Eye (tissue), 1 donor: ENCODE results near the gene RAPGEF1.
"Not testable (repeated sequence)": the region's sequence is repeated elsewhere in the genome, so short reads cannot be mapped to it uniquely, and the experiment has no call there.

Experiments used
- DNase-seq: peaks from one replicate; pipeline ENCODE4 v3.0.0-alpha.2; 2015

RAPGEF1 gene

DNA sequence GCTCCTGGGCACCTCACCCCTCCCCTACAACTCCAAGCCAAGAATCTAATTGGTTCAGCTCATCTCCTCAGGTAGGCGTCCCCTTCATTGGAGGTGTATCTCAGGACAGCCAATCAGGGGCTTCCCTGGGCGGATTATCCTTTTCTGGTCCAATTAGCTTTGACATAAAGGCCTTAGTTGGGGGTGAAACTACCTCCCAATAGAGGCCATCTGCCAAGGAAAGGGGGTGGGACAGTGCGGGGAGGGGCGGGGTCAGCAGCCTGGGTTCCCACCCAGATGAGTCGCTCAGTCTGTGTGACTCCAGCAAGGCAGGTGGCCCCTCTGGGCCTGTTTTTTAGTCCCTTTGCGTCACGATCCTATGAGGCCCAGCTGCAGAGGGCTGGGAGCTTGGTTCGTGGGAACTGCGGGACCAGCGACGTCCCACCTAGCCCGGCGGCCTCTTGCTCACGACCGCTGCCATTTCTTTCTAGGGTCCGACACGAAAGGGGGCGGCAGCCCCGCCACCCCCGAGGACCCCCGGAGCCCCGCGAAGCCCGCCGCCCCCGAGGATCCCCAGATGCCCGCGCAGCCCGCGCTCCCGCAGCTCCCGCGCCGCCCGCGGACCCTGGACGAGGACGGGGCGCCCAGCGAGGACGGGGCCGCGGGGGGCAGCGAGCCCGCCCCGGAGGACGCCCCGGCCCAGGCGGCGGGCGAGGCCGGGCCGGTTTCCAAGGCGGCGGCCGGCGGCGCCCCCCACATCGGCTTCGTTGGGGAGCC, 185.6 kb downstream of the RAPGEF1 start:
- DNase-seq: no peak

DNA sequence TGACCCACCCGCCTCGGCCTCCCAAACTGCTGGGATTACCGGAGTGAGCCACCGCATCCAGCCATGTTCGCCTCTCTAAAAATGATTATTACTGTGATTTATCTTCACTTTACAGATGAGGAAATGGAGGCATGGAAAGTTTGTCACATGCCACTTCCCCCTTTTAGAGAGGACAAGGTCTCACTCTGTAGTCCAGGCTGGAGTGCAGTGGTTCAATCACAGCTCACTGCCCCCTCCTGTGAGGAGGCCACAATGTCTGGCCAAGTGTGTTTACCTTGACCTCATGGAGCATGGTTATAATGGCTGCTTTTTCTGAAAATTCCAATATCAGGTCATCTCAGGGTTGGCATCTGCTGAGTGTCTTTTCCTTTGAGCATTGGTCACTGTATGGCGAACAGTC, 187.8 kb downstream of the RAPGEF1 start:
- no peak for DNase-seq

DNA sequence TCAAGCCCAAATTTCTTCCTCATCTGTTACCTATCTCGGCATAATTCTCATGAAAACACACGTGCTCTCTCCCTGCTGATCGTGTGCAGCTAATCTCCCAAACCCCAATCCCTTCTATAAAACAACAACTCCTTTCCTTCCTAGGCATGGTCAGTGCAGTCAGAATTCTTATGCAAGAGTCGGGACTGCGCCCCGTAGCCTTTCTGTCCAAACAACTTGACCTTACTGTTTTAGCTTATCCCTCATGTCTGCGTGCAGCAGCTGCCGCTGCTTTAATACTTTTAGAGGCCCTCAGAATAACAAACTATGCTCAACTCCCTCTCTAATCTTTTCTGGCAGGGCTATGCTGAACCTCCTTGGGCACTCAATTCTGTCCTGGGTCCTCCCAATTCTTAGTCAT, 189.4 kb downstream of the RAPGEF1 start:
- DNase-seq: not testable (repeated sequence)

DNA sequence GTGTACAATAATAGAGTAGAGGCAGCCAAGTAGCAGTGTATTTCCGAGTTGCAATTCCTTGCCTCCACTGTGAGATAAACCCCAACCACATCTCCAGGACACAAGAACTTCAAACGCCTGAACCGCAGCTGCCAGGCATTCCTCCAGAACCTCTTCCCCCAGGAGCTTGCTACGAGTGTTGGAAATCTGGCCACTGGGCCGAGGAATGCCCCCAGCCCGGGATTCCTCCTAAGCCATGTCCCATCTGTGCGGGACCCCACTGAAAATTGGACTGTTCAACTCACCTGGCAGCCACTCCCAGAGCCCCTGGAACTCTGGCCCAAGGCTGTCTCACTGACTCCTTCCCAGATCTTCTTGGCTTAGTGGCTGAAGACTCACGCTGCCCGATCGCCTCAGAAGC, 190.7 kb downstream of the RAPGEF1 start:
- DNase-seq: not testable (repeated sequence)

DNA sequence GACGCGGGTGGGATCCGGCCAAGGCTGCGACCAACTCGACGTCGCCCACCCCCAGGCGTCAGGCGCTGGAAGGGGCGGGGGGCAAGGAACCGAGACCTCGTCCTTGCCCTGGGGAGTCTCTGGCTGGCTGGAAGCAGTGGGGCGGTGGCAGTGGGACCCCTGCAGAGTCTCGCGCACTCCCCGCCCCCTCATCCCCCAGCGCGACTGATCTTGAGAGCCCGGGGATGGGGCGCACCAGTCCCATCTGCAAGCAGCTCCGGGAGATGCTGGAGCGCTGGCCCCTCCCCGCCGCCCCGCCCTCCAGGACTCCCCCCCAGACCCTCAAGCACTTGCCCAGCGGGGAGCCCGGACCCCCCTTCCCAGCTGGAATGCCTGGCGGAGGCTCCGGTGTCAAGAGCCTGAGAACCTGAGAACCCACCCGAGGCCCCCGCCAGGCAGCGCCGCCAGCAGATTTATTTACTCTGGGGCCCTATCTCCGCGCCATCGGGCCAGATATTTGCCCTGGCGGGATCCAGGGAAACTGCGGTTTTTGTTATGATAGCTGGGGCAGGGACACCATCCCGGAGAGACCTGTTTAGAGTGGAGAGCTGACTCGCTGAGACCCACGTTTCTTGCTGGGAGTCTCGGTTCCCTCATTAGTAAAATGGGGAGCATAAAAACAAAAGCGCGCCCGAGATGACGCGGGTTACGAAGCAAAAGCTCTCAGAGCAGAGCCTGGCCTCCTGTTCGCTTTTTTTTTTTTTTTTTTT, 193.4 kb downstream of the RAPGEF1 start:
- DNase-seq: peak; percentile 76

DNA sequence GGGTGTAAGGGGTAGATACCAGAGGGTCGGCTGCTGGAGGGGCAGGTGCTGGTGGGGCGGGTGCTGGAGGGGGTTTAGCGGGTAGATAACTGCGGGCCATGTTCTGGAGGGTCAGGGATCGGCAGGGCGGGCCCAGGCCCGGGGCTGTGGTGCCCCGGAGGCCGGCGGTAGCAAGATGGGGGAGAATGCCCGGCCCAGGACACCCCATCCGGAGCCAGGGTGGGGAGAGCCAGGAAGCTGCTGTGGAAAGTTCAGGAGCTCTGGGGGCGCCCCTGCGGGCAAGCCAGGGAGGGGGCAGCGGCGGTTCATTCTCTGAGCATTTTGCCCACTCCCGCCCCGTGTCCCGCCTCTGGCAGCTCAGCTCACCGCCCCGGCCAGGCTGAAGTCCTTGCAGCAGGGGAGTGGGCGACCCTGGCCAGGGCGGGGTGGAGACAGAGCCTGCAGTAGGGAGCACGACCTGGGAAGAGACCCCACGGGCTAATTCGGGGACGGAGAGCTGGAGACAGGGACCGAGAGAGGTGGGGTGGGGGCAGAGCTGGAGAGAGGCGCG, 194.0 kb downstream of the RAPGEF1 start:
- peak; percentile 35 for DNase-seq

DNA sequence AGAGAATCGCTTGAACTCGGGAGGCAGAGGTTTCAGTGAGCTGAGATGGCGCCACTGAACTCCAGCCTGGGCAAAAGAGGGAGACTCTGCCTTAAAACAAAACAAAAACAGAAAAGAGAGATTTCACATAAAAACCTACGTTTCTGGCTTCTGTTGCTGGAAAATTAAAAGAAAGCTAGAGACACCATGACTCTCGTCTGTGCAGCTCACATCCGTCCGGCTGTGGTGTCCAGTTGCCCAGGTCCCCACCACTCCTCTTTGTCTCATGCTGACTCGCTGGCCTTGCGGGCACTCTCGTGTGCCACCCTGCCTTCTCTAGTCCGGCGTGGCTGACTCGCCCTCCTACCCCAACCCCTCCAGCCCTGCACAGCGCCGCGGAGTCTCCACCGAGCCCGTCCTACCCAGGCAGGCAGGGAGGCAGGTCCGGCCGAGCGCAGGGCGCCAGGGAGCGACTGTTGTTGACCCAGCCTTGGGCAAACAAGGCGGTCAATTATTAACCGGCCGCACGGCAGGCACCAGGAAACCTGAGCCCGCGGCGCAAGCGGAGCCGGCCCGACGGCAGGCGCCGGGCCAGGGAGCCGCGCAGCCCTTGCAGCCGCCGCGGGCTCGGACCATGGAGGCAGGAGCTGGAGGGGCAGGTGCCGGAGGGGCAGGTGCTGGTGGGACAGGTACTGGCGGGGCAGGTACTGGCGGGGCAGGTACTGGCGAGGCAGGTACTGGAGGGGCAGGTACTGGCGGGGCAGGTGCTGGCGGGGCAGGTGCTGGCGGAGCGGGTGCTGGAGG, 194.7 kb downstream of the RAPGEF1 start, which contains the start of gene PRRT1B:
TSS of gene PRRT1B (plus strand) at position 521 of the 783 bp plus-strand sequence. CDS start at position 614, 93 bp downstream.
- peak; percentile 42 for DNase-seq

DNA sequence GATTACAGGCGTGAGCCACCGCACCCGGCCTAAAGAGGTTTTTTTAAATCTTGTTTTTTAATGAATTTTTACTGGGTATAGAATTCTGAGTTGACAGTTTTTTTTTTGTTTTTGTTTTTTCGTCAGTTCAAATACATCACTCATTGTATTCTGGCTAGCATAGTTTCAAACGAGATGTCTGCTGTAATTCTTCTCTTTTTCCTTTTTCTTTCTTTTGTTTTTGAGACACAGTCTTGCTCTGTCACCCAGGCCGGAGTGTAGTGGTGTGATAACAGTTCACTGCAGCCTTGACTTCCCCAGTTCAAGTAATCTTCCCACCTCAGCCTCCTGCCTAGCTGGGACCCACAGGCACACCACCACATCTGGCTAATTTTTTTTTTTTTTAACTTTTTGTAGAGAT, 196.7 kb downstream of the RAPGEF1 start:
- no peak for DNase-seq

DNA sequence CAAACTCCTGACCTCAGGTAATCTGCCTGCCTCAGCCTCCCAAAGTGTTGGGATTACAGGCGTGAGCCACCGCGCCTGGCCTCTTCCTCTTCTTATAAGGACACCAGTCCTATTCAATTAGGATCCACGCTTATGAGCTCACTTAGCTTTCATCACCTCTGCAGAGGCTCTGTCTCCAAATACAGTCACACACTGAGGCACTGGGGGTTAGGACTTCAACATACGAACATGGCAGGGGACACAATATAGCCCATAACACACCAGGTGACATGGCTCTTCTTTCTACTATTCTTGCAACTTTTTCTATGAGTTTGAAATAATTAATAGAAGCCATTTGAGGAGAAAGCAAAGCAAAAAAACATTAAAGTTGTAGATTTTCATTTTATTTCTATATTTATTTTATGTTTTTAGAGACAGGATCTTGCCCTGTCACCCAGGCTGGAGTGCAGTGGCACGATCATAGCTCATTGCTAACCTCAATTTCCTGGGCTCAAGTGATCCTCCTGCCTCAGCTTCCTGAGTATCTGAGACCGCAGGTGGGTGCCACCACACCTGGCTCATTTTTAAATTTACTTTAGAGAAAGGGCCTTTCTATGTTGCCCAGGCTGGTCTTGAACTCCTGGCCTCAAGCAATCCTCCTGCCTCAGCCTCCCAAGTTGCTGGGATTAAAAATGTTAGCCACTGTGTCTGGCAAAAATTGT, 200.5 kb downstream of the RAPGEF1 start:
- DNase-seq: no peak

DNA sequence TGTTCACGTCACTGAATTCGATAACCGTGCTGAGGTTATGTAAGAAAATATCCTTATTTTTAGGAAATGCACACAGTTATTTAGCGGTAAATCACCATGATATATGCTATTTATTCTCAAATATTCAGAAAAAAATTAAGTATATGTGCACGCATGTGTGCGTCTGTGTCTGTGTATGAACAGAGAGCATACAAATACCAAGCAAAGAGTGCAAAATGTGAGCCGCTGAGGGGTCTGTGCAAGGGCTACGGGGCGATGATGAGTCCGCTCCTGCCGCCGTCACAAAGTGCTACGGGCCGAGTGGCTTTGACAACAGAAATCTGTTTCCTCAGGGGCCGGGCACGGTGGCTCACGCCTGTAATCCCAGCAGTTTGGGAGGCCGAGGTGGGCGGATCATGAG, 201.9 kb downstream of the RAPGEF1 start:
- DNase-seq: no peak

DNA sequence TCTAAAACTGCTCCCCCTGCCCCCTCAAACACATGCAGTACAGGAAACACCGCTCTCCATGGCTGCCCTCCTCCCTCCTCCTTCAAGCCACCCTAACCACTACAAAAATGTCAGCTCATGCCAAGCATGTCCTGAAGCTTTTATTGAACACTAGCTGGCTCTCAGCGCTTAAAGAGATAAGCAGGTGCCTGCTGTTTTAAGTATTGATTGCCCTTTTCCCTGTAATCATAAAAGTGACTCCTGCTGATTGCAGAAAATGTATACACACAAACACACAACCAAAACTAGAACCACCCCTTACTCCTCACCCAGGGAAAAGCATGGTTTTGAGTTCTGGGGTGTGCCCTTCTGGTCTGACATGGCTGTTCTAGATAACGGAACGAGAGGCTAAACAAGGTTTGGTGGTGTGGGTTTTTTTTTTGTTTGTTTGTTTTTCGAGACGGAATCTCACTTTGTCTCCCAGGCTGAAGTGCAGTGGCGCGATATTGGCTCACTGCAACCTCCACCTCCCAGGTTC, 205.1 kb downstream of the RAPGEF1 start:
- no peak for DNase-seq

DNA sequence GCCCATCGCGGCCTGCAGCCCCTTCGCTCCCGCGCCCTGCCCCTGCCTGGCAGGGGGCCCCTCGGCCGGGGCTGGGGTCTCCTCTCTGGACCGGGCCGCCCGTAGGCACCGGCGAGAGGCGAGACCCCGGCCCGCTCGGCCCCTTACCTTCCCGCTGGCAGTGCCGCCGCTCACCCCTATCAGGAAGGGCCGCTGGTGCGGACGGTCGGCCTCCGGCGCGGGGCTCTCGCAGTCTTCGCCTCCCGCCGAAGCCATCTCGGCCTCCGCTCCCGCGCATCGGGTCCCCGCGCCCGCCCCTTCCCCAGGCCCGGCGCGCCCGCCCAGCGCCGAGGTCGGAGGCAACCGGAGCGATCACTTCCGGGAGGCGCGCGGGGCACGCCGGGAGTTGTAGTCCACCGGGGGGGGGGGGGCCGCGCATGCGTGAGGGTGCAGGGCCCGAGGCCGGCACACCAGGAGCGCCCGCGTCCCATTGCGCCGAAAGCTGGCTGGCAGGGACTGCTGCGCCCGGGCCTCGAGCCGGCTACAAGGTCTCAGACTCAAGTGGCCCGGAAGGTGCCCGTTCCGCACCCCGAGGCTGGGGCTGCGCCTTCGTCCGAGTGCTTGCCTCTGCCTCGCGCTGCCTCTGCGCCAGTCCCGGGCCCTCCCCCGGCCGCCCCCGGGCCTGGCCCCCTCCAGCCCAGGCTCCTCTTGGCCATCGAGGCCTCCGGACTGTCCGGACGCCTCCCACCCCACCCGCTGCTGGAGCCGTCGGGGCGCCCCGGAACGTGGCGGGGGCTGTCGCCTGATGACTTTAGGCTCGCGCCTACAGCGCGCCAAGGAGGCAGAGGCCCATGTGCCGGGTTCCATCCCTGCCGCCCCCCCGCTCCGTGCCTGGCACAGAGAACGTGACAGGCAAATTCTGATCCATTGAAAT, 208.7 kb downstream of the RAPGEF1 start, which contains the start of gene UCK1:
TSS of gene UCK1 (minus strand) at position 344 of the 913 bp plus-strand sequence. CDS start at position 255, 89 bp downstream.
- DNase-seq: peak; percentile 95

DNA sequence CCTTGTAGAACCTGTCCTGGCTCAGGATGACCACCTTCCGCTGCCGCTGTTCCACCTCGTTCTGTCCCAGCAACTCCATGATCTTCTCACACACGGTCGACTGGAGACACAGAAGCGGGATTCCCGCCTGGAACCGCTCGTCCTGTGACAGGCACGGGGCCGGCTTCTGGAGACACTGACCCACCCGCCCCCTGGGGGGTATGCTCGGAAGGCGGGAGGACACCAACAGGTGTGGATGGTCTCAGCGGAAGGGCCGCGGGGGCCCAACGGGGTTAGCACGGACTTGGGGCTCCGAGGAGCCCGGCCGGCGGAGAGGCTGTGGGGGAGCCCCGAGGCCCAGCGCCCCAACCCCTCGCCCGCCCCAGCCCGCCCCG, 209.3 kb downstream of the RAPGEF1 start:
- peak; percentile 65 for DNase-seq

DNA sequence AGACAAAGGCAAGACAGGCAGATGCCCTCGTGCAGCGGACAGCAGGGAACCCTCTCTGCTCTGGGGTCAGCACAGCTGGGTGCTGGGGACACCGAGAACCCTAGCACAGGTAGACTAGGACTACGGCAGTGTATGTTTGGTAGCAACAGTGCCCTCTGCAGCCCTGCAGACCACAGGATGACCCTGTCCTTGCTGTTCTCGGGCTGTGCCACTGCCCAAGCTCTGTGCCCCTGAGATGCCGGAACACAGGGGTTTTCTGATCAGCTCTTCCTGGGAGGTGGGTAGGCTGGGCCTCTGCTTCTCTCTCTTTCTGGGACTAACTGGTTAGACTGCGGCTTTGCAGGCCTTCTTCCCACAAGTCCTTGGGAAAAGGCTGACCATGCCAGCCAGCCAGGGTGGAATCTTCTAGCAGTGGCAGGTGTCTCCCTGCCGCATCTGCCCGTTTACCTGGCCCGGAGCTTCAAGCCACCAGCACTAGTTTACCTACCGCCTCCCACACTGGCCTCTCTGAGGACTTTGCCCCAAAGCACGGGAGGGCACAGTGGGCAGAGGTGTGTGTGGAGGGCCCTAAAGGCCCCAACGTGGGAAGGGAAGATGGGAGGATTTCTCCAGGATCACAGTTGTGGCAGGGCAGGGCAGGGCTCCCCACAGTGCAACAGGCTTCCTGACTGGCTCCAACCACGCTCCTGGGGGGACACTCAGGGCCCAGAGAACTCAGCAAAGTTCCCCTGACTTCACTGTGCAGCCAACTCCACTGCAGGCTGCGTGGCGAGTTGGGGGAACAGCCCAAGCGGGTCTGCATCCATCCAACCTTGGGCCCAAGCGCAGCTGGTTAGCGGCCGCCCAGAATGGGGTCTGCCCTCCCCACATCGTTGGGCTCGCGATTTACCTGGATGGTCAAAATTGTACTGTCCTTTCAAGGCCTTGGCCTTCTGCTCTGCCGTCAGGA, 210.0 kb downstream of the RAPGEF1 start:
- no peak for DNase-seq

DNA sequence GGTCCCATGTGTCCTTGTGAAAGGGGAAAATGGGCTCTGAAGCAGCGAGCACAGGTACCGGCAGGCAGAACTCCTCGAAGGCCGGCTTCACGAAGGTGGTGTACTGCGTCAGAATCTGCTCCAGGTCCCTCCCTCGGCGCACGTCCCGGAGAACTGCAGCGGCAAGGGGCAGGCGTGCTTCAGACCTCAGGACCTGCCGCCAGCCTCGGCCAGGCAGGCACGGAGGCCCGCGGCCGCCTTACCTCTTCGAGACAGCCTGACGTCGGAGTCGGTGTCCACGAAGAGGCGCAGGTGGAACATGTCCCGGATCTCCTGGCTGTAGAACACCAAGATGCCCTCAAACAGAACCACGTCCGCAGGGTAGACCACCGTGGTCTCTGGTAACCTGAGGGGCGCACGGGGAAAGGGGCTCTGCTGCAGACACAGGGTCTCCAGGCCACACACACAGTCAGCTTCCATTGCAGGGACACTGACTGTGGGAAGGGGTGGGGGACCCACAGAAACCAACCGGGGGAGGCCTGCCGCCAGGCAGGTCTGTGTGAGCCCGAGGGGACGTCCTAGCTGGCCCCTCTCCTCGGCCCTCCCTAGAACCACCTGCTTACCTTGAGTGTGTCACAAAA, 210.9 kb downstream of the RAPGEF1 start:
- no peak for DNase-seq

DNA sequence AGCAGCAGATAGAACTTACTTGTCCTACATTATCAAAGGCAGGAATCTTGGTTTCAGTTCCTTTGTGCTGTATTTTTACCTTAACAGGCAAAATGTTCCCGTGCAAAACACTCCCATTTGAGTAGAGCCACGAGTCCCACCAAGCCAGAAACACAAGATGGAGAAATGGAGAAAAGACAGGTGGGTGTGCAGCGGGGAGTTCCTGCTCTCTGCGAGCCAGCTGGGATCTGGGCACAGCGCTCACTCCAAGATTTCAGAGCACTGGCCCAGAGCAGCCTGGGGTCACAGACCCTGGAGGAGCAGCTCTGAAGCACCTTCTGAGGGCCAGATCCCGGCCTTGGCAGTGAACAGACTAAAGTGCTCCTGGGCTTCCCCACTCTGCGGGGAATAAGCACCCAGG, 211.7 kb downstream of the RAPGEF1 start:
- no peak for DNase-seq
